DMS 273 (cell line): ENCODE measurements around the gene PRR13.

Source experiments
- DNase-seq: peaks from one replicate; lab custom pipeline; 2025; ENCODE audit not compliant: unreplicated experiment; lab: John Stamatoyannopoulos, UW

Gene PRR13

GRCh38 chr12:53492188-53492587 is 50.7 kb downstream of the PRR13 start:
- DNase-seq, result no peak

- peak; percentile 91 for DNase-seq
These were observed 51.5 kb downstream of the PRR13 start for GRCh38 chr12:53492830-53493609.

GRCh38 chr12:53493610-53494391 is 52.3 kb downstream of the PRR13 start:
- peak; percentile 42 for DNase-seq
